HG03432 (cell line): ENCODE measurements around the gene PGLYRP4.

Source experiments
- ATAC-seq: cut with Tn5 transposase; IDR thresholded peaks from one replicate; pipeline ENCODE4 v1.9.1; 2021; ENCODE audit warnings: mild to moderate bottlenecking, moderate library complexity; ENCODE audit not compliant: unreplicated experiment

Gene PGLYRP4

GRCh38 chr1:153293480-153293775 is 55.2 kb downstream of the PGLYRP4 start:
- no peak for ATAC-seq

GRCh38 chr1:153292740-153293479 is 55.7 kb downstream of the PGLYRP4 start:
- no peak for ATAC-seq

- ATAC-seq: no peak
These were observed 56.5 kb downstream of the PGLYRP4 start for GRCh38 chr1:153292185-153292584.

GRCh38 chr1:153291514-153291913 is 57.1 kb downstream of the PGLYRP4 start:
- peak; percentile 67 for ATAC-seq

DNA sequence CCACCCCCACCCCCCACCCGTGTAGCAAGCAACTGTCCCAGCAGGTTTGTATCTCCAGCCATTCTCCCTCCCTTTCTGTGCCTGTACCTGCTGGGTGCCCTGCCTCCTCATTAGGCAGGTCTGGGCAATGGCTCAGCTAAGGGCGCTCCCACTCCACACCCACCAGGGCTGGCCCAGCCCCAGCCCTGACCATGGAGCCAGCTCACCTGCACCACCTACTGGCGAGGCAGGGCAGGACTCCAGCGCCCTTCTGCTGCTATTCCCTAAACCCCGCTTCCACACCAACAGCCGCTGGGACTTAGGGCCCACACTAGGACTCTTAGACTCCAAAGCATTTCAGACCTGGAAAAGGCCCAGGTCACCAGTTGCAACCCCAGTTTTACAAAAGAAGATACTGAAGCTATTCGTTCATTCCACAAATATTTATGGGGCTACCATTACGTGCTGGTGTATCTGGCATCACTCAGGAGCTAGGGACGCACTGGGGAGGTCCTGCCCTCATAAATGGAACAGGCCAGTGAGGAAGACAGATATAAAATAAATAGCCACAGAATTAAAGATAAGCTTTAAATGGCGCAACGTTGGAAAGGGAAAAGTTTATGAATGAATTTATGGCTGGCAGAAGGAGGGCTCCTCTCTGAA is 59.9 kb downstream of the PGLYRP4 start:
- ATAC-seq: no peak
